HG03159 (cell line): ENCODE measurements around the gene TRPV5.

Experiments
- ATAC-seq: cut with Tn5 transposase; IDR thresholded peaks from one replicate; pipeline ENCODE4 v1.9.1; 2021; ENCODE audit warnings: mild to moderate bottlenecking, moderate library complexity; ENCODE audit not compliant: unreplicated experiment

TRPV5 gene

GRCh38 chr7:142910481-142910880, 23.1 kb downstream of the TRPV5 start:
- ATAC-seq: no peak

GRCh38 chr7:142910031-142910433, 23.5 kb downstream of the TRPV5 start:
- ATAC-seq: no peak

- no peak for ATAC-seq
Measured at GRCh38 chr7:142908921-142909890, 24.3 kb downstream of the TRPV5 start.

- no peak for ATAC-seq
Measured at GRCh38 chr7:142908290-142908689, 25.3 kb downstream of the TRPV5 start.

- no peak for ATAC-seq
Measured at GRCh38 chr7:142906643-142907042, 26.9 kb downstream of the TRPV5 start.

DNA sequence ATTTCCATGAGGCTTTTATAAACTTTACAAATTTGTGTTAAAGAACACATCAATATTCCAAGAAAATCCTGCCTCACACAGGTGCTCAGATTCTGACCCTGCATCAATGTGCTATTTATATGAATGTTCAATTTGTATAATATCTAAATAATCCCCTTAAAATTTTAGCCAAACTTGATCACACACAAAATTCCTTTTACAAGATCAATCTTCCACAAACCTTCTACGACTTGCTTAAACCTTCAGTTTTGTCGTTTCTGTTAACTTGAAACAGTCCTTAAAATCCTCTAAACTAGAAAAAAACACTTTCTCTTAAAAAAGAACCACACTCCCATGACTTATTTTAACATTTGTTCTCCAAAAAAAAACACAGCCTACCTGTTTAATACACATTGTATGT, 27.8 kb downstream of the TRPV5 start:
- no peak for ATAC-seq

DNA sequence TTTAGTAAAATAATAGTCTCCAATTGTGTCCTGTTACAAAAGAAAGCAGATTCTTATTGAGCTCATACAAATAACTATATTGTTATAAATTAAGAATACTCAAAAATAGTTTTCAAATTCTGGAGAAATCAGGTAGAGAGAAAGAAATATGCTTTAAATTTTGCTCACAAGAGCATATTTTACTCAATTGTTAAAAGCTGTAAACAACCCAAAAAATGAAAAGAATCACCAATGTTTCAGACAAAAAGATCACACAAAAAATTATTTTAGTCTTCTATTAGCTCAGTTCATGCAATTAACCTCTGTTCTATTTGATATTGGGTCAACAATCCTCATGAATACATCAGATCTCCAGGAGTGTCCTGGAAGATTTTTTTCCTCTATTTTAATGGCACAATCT, 29.4 kb downstream of the TRPV5 start:
- ATAC-seq: no peak

DNA sequence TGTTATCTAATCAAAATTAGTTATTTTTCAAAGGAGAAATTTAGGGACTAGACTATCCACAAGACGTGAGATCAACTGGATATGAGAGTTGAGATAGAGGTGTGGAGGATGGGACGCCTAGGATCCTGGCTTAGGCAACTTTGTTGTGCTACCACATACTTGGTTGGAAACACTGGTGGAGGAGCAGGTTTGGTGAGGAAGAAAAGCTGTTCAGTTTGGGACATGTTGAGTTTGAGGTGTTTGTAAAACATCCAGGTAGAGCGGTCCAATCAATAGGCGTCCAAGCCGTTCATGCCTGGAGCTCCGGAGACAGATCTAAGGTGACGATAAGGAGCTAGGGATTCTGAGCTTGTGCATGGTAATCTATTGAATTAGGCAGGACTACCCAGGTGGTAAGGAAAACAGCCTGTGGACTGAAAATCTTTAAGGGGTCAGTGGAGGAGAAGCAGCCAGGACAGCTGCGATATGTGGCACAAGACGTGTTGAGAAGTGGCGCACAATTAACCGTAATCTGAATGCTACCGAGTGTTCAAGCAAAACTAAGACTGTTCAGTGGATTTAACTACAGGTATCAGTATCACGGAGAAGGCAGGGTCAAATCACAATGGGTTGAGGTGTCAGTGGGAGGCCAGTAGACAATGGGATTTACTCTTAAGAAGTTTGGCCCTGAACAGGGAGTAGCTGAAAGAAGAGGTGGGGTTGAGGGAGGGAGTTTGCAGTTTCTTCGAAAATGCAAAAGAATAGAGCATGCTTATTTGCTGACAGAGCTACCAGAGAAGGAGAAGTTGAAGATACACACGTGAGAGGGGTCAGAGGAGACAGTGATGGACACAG, 31.9 kb downstream of the TRPV5 start:
- no peak for ATAC-seq

GRCh38 chr7:142899661-142900060, 33.9 kb downstream of the TRPV5 start:
- no peak for ATAC-seq

GRCh38 chr7:142898377-142899170, 35.0 kb downstream of the TRPV5 start:
- no peak for ATAC-seq

DNA sequence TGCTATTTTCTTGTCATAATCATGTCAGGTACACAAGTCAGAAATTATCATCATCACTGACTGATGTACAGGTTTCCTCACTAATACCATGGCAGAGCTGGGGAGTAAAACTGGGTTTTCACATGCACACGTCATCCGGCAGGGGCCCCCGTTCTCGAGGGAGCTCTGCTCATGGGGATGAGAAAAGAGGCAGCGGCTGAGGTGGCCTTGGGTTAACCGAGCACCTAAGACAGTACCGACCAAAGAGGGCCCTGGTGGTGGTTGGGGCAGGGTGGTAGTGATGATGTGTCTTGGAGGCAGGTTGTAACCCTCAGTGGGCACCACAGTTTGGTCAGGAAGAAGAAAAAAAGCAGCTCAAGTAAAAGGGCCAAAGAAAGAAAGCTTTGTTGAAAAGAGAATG, 35.9 kb downstream of the TRPV5 start:
- ATAC-seq: no peak

DNA sequence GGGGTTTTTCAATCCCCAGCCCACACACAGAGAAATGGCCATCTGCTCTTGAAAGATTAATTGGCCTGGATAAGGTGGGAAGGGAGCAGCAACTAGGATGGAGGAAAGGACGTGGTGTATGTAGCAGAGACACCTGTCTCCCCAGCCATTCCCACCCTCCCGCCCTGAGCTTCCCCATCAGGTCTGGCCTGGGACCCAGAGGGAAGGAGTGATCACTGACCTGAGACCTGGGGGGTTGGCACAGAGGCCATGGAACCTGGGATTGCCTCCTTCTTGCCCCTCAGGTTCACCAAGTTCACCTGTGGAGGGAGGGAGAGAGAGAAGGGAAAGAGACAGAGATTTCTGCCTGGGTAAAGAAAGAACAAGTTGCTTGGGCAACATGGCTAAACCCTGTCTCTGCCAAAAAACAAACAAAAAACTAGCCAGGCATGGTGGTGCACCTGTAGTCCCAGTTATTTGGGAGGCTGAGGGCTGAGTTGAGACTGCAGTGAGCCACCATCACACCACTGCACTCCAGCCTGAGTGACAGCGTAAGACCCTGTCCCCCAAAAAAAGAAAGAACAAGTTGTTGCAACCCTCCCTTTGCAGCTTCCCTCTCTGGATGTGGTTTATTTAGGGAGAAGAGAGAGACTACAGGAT, 36.7 kb downstream of the TRPV5 start:
- ATAC-seq: no peak

DNA sequence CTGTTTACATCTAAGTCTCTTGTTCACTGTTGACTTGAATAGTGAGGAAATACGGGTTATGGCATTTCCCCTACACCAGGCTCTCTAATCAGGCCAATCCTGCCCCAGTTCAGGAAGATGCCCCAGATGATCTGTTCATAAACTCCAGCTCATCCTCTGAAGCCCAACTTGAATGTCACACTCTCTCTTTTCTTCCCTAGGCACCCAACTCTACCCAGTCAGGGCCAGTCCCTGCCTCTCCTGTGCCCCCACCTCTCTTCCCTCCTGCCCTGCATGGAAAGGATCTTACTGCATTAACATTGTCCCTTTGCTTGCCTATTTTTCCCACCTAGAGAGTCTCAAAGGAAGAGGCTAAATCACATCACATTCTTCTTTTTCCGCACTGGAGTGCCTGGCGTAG, 37.4 kb downstream of the TRPV5 start:
- ATAC-seq: no peak

GRCh38 chr7:142894985-142895593, 38.5 kb downstream of the TRPV5 start:
- ATAC-seq: no peak

DNA sequence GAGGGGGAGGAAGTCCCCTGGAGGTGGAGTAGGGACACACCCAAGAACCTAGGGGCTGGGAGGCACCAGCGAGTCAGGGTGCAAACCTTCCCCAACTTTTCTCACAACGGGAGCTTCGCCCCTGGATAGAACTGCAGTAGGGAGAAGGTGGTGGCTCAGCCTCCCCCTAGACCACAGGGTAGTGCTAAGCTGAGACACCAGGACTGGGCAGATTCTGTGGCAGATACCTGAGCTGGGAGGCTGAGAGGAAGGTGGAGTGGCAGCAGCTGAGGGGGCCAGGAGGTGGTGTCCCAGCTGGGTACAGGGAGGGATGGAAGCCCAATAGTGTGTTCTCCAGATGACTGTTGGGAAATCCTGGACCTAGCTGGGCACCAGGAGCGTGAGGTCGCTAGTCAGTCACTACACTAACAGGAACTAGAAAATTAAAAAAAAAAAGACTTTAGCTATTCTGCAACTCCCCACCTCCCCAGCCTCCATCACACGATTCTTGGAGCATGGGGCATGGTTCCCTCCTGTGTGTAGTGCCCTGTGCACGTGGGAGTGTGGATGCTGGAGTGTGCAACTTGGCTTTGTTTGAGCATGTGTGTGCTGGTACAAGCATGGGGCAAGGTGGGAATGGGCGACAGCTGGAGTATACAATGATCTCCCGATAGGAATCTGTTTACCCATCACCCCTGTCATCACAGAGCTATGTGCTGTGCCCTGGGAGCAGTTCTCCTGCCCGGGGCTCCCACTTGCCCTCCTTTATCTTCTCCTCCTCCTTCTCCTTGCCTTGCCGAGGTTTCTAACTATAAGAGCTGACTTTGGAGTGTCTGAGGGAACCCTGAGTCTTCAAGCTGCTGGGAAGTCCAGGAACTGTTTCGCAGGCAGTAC, 39.2 kb downstream of the TRPV5 start:
- ATAC-seq: no peak

DNA sequence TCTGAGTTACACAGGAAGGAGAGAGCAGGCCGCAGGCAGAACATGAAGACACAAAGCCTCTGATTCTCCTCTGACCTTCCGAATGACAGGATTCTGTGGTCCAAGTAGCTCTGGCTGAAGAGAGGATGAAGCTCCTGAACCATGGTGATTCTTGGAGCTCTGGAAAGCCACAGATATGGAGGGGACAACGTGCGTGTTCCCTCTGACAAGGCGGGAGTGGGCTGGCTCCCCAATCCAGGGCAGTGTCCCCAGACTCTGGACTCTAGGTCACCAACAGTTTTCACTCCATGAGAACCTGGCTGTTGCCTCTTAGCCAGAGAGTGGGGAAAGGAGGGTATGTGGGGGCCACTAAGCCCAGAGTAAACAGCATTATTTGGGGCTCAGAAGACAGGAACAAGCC, 40.6 kb downstream of the TRPV5 start:
- ATAC-seq: no peak

- ATAC-seq: no peak
Measured at GRCh38 chr7:142891490-142892082, 42.0 kb downstream of the TRPV5 start.

GRCh38 chr7:142890874-142891485, 42.6 kb downstream of the TRPV5 start:
- no peak for ATAC-seq
